C4-2B (cell line): ENCODE data around the gene LILRB2.

Experiments
- ZFX ChIP-seq: fragments of 450-650 bp; IDR thresholded peaks from 2 replicates; pipeline ENCODE4 v1.6.1; 2017
- TF ChIP-seq, protein P1 (sequence below): fragments of 450-650 bp; conservative IDR thresholded peaks from 2 replicates; pipeline ENCODE4 v1.5.1; 2017; ENCODE audit warnings: mild to moderate bottlenecking

- TF ChIP-seq, protein P1, sequence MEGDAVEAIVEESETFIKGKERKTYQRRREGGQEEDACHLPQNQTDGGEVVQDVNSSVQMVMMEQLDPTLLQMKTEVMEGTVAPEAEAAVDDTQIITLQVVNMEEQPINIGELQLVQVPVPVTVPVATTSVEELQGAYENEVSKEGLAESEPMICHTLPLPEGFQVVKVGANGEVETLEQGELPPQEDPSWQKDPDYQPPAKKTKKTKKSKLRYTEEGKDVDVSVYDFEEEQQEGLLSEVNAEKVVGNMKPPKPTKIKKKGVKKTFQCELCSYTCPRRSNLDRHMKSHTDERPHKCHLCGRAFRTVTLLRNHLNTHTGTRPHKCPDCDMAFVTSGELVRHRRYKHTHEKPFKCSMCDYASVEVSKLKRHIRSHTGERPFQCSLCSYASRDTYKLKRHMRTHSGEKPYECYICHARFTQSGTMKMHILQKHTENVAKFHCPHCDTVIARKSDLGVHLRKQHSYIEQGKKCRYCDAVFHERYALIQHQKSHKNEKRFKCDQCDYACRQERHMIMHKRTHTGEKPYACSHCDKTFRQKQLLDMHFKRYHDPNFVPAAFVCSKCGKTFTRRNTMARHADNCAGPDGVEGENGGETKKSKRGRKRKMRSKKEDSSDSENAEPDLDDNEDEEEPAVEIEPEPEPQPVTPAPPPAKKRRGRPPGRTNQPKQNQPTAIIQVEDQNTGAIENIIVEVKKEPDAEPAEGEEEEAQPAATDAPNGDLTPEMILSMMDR: no peak
- no peak for TF ChIP-seq ZFX
Measured at GRCh38 chr19:54299515-54299914, 18.6 kb upstream of the LILRB2 start.
